MM.1S (cell line): ENCODE data around the gene GSE1.

Experiments
- CTCF ChIP-seq: fragments of 300-600 bp; sonication (generic); IDR thresholded peaks from 2 replicates; pipeline ENCODE4 v1.5.1; 2016; ENCODE audit warnings: antibody characterized with exemption, low read length, mixed read lengths
- EZH2phosphoT487 ChIP-seq: fragments of 300-600 bp; sonication (generic); IDR thresholded peaks from 2 replicates; pipeline ENCODE4 v1.6.1; 2018; ENCODE audit warnings: antibody characterized with exemption, low read length

DNA sequence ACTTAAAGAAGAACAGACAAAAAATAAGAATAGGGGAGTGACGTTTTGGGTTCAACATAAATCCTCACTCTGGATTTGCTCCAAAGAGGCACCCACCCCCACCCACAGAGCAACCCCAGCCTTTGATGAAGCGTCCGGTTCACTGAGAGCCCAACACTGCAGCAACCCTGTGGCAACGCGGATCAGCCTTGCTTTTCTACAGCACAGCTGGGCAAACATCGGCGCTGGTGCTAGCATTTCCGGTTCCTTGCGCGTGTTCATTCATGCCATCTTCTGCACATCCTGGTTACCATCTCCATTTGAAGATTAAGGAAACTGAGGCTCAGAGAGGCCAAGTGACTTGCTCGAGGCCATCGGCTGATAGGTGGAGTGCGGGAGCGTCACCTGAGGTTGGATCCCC, 84.3 kb downstream of the GSE1 start:
- TF ChIP-seq CTCF (no peak), EZH2phosphoT487 (no peak)
